ENCODE results near the gene MRPS9.

DNA sequence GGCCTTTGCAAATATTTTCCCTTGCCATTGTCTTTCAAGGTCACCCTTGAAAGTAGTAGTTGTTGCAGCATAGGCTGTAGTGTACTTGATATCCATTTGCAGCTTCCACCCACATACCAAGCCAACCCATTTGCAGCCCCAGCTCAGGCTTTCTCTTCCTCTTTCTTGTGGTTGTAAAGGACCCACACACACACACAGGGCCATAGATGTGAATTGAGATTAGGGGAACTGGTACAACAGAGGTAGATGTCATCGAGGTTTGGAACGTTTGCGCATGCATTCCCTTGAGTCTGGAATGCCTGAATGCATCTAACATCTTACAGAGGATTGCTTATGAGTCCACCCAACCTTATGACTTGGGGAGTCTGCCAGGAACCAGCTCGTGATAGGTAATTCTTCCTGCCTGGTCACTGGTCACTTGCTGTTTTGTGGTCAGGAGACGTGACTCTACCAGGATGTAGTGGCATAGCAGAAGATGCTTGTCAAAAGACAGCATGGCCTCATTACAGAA, 91.9 kb downstream of the MRPS9 start:
- TF ChIP-seq POLR2A (IDR thresholded peaks at IDR 0.05; ENCODE audit: low read depth, low read length): no peak
- TF ChIP-seq TAF1 (IDR thresholded peaks at IDR 0.05; ENCODE audit: borderline replicate concordance, low read depth, low read length): no peak
- no peak for TF ChIP-seq POLR2AphosphoS5 (IDR thresholded peaks at IDR 0.05; ENCODE audit: low read depth, low read length)
